WTC11 (cell line): Measurements from ENCODE around the gene RIC3.

ENCODE experiments used
- KAT7 ChIP-seq: sonication (generic); formaldehyde crosslinking; IDR thresholded peaks from 2 replicates; pipeline ENCODE4 v1.8.1; 2023; ENCODE audit warnings: missing genetic modification reagents, mild to moderate bottlenecking, borderline replicate concordance
- NR3C1 ChIP-seq: sonication (generic); formaldehyde crosslinking; conservative IDR thresholded peaks from 2 replicates; pipeline ENCODE4 v1.8.1; 2023; ENCODE audit warnings: low read depth, mild to moderate bottlenecking, missing genetic modification reagents
- SP1 ChIP-seq: sonication (generic); formaldehyde crosslinking; conservative IDR thresholded peaks from 2 replicates; pipeline ENCODE4 v1.8.1; 2022; ENCODE audit warnings: missing genetic modification reagents
- ZBTB21 ChIP-seq: sonication (generic); formaldehyde crosslinking; IDR thresholded peaks from 2 replicates; pipeline ENCODE4 v1.8.1; 2023; ENCODE audit warnings: mild to moderate bottlenecking, missing genetic modification reagents, borderline replicate concordance

GRCh38 chr11:8100605-8101004, 68.2 kb downstream of the RIC3 start:
- TF ChIP-seq NR3C1 (CRISPR knock-in tag): no peak
- TF ChIP-seq KAT7: no peak
- no peak for TF ChIP-seq ZBTB21 (CRISPR knock-in tag)
- TF ChIP-seq SP1 (CRISPR knock-in tag): no peak
